Endodermal cell (in vitro differentiated cells): ENCODE data around the gene DNASE2B. TPM values are rescaled to one million over a fixed set of nuclear protein-coding genes. Genes with fewer than 3 reads are reported as not detected.

Experiments used
- DNase-seq: peaks from one replicate; pipeline ENCODE4 v3.0.0-alpha.2; 2017
- H3K27ac ChIP-seq: 2 replicates; pipeline ENCODE4 v1.5.1; 2013; ENCODE audit warnings: mild to moderate bottlenecking, low read depth, low read length, moderate library complexity
- H3K27me3 ChIP-seq: 2 replicates; pipeline ENCODE4 v1.6.1; 2013; ENCODE audit warnings: mild to moderate bottlenecking, low read length, moderate library complexity; ENCODE audit not compliant: insufficient read depth, control insufficient read depth, poor library complexity, severe bottlenecking
- H3K36me3 ChIP-seq: 2 replicates; pipeline ENCODE4 v1.7.0; 2013; ENCODE audit warnings: mild to moderate bottlenecking, low read length, moderate library complexity; ENCODE audit not compliant: control insufficient read depth, insufficient read depth
- H3K4me1 ChIP-seq: one replicate; pipeline ENCODE4 v1.7.0; 2013; ENCODE audit warnings: low read length; ENCODE audit not compliant: control insufficient read depth, insufficient read depth
- H3K4me3 ChIP-seq: 2 replicates; pipeline ENCODE4 v1.5.1; 2013; ENCODE audit warnings: mild to moderate bottlenecking, low read length, moderate library complexity
- H3K9ac ChIP-seq: 2 replicates; pipeline ENCODE4 v1.6.1; 2013; ENCODE audit warnings: mild to moderate bottlenecking, low read length, moderate library complexity; ENCODE audit not compliant: poor library complexity, severe bottlenecking; ENCODE audit errors: extremely low read depth
- H3K9me3 ChIP-seq: 2 replicates; pipeline ENCODE4 v1.6.1; 2013; ENCODE audit warnings: mild to moderate bottlenecking, low read length, moderate library complexity; ENCODE audit not compliant: control insufficient read depth
- H3K27ac Mint-ChIP-seq: 2 replicates; pipeline ENCODE4 v1.8.0; 2020; ENCODE audit warnings: mixed read lengths
- H3K27me3 Mint-ChIP-seq: 2 replicates; pipeline ENCODE4 v1.8.0; 2021; ENCODE audit warnings: mild to moderate bottlenecking, mixed read lengths; ENCODE audit not compliant: insufficient read depth
- H3K36me3 Mint-ChIP-seq: 2 replicates; pipeline ENCODE4 v1.8.0; 2020; ENCODE audit warnings: low read depth, mixed read lengths
- H3K4me1 Mint-ChIP-seq: 2 replicates; pipeline ENCODE4 v1.8.0; 2020; ENCODE audit warnings: mixed read lengths
- H3K4me3 Mint-ChIP-seq: 2 replicates; pipeline ENCODE4 v1.8.0; 2020; ENCODE audit warnings: mild to moderate bottlenecking, moderate library complexity, mixed read lengths
- H3K9me3 Mint-ChIP-seq: 2 replicates; pipeline ENCODE4 v1.8.0; 2020; ENCODE audit warnings: mild to moderate bottlenecking, mixed read lengths
- CTCF ChIP-seq: fragments of 200-600 bp; sonication (generic); conservative IDR thresholded peaks from 2 replicates; pipeline ENCODE4 v1.5.0; 2021; ENCODE audit warnings: antibody characterized with exemption, mild to moderate bottlenecking
- WGBS, 2 experiments: methylation state at CpG; one replicate each; pipeline versions ENCODE4 v1.1.5 to v1.1.7; 2013; ENCODE audit warnings: missing lambda C conversion rate in 2 of 2, mixed read lengths in 1 of 2; ENCODE audit not compliant: insufficient coverage in 1 of 2, insufficient read length in 1 of 2; 5-methylcytosine and 5-hydroxymethylcytosine counted together
- total RNA-seq, 2 donors: library from RNA; stranded (reverse); fragmentation: NEBNext Ultra II Directional in 1 of 2; extraction: Animal tissue kit (Norgen Biotek cat#: 25700) in 1 of 2; gene quantifications; 2 replicates in 1 of 2; 3 replicates in 1 of 2; pipeline ENCODE4 v1.2.1, GENCODE V29; 2021

DNASE2B gene
- total RNA-seq, 2 donors from 2014 or later, result not detected

- Histone ChIP-seq H3K36me3 (no peaks in the 10 kb centered on the region), H3K9me3 (peaks cover 2% of the 10 kb centered on the region), H3K27me3 (no peaks in the 10 kb centered on the region), H3K4me1 (no peaks in the 10 kb centered on the region), H3K27ac (no peak overlapping the region), H3K4me3 (no peak overlapping the region), H3K9ac (no peak overlapping the region)
- 93% methylated on average over 4 to 6 of the region's 6 CpGs for WGBS, 2 experiments
- no peaks in the 10 kb centered on the region for H3K4me1 Mint-ChIP-seq
- peaks cover under 1% of the 10 kb centered on the region for H3K27me3 Mint-ChIP-seq
- no peak overlapping the region for H3K4me3 Mint-ChIP-seq
- DNase-seq, result no peak
- peaks cover 2% of the 10 kb centered on the region for H3K9me3 Mint-ChIP-seq
- no peak overlapping the region for H3K27ac Mint-ChIP-seq
- no peaks in the 10 kb centered on the region for H3K36me3 Mint-ChIP-seq
- no peak for TF ChIP-seq CTCF
Measured at GRCh38 chr1:84424513-84425149, 26.3 kb downstream of the DNASE2B start.

- Mint-ChIP-seq H3K4me3 (no peak overlapping the region), H3K36me3 (no peaks in the 10 kb centered on the region), H3K27me3 (peaks cover 2% of the 10 kb centered on the region), H3K4me1 (no peaks in the 10 kb centered on the region), H3K9me3 (peaks cover 6% of the 10 kb centered on the region), H3K27ac (no peak overlapping the region)
- no peak for DNase-seq
- H3K36me3 ChIP-seq, result no peaks in the 10 kb centered on the region
- H3K4me3 ChIP-seq, result no peak overlapping the region
- H3K9ac ChIP-seq, result no peak overlapping the region
- H3K27me3 ChIP-seq, result no peaks in the 10 kb centered on the region
- 99 to 100% methylated on average over 1 to 3 of the region's 5 CpGs for WGBS, 2 experiments
- no peak overlapping the region for H3K27ac ChIP-seq
- H3K9me3 ChIP-seq, result peaks cover 7% of the 10 kb centered on the region
- no peak for TF ChIP-seq CTCF
- no peaks in the 10 kb centered on the region for H3K4me1 ChIP-seq
Measured at GRCh38 chr1:84425150-84425896, 27.0 kb downstream of the DNASE2B start.

- H3K27me3 ChIP-seq, result no peaks in the 10 kb centered on the region
- no peak for DNase-seq
- no peak overlapping the region for H3K9ac ChIP-seq
- H3K4me3 ChIP-seq, result no peak overlapping the region
- peaks cover 11% of the 10 kb centered on the region for H3K9me3 ChIP-seq
- TF ChIP-seq CTCF, result no peak
- Mint-ChIP-seq H3K36me3 (no peaks in the 10 kb centered on the region), H3K27ac (no peak overlapping the region), H3K27me3 (peaks cover 2% of the 10 kb centered on the region), H3K4me1 (no peaks in the 10 kb centered on the region), H3K4me3 (no peak overlapping the region), H3K9me3 (peaks cover 9% of the 10 kb centered on the region)
- 98 to 100% methylated on average over 1 to 2 of the region's 2 CpGs for WGBS, 2 experiments
- no peak overlapping the region for H3K27ac ChIP-seq
- H3K4me1 ChIP-seq, result no peaks in the 10 kb centered on the region
- H3K36me3 ChIP-seq, result no peaks in the 10 kb centered on the region
Measured at GRCh38 chr1:84426376-84426775, 28.1 kb downstream of the DNASE2B start.
